ACHN (cell line): ENCODE measurements around the gene WDR88.
"Not testable (repeated sequence)": the region's sequence is repeated elsewhere in the genome, so short reads cannot be mapped to it uniquely, and the experiment has no call there.

Source experiments
- DNase-seq: peaks from one replicate; pipeline ENCODE4 v3.0.0-alpha.2; 2015
- in situ Hi-C: cut with HindIII; loops from 2 replicates; pipeline ENCODE4 v1.10.0; 2017; ENCODE audit warnings: low sequenced_read_pairs, low pct_ligation_motif_present, low pct_unique_long_range_greater_than_20kb

Gene WDR88

DNA sequence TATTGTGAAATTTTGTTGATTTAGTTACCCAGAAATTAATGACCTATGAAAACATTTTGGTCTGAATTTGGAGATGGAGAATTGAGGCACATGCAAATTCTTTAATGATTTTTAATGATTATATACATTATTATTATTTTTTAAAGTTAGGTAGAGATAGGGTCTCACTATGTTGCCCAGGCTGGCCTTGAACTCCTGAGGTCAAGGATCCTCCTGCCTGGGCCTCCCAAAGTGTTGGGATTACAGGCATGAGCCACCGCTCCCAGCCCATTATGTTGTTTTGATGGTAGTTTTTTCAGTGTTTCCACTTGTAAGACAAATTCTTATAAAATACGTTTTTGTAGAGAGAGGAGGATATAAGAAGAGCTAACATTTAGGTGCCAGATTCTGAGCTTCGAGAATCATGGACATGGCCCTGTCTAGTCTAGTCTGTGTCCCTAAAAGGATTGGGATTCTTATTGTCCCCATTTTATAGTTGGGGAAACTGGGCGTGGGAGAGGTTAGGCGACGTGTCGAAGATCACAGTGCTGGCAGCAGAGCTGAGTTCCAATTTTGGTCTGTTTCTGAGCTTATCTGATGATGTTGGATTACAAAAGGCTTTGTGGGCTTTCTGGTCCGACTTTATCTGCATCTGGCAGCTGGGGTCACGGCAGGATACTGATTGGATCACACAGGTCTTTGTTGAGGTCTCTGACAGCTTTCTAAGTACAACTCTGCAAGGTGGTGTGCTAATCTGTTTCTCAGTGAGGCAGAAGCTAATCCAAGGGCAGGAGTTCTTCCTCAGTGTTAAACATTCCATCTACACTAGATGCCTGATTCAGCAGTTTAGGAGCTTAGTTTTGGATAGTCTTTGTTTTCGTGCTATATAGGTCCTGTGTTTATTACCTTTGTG lies 7.5 kb upstream of the WDR88 start:
- in situ Hi-C loops, result no loop called here

DNA sequence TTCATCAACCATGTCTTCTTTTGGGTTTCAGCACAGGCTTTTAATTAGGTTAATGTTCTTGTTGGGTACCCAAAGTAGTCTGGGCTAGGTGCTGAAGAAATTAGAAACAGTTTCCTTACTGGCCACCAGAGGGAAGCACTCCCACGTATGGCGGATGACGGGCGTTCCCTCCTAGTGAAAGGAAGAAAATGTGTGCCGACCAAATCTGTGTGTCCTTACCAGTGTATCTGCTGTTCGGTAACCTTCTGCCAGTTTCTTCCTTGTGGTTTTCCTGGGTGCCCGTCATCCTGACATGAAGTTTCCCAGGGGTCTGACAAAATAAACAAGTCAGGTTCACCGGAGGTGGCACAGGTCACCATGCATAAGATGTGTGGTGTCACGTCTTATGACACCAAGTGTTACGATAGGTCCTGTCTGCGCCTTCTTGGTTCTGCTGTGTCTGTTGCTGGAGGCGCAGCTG lies 6.0 kb upstream of the WDR88 start:
- in situ Hi-C loops, result no loop called here
- peak; percentile 58 for DNase-seq

More for the DNA sequence above, 7.5 kb upstream of the WDR88 start:
- no peak for DNase-seq

DNA sequence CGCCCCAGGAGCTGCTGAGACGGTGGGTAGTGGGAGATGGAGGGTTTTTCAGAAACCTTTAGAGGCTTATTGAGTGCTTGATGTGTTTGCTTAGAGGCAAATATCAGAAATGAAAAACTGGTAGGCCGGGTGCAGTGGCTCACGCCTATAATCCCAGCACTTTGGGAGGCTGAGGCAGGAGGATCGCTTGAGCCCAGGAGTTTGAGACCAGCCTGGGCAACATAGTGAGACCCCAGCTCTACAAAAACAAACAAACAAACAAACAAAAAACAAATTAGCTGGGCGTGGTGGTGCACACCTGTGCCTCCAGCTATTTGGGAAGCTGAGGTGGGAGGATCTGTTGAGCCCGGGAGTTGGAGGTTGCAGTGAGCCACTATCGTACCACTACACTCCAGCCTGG lies 5.2 kb upstream of the WDR88 start:
- DNase-seq, in situ Hi-C loops: not testable (repeated sequence)

DNA sequence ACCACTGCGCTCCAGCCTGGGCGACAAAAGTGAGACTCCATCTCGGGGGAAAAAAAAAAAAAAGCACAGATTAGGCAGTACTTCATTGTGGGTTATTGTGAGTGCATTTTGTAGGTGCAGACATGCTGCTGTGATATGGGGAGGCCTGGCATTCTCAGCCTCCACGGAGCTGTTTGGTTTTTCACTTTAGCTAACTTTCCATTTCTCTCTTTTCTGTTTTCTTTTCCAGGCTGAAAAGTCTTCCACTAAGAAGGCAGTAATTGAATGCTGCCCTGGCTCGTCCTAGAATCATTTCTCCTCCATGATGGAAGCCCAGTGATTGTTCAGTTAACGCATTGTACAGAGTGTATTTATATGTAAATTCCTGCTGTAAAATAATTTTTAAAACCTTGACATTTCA lies 2.0 kb upstream of the WDR88 start:
- no peak for DNase-seq
- in situ Hi-C loops, result no loop called here

DNA sequence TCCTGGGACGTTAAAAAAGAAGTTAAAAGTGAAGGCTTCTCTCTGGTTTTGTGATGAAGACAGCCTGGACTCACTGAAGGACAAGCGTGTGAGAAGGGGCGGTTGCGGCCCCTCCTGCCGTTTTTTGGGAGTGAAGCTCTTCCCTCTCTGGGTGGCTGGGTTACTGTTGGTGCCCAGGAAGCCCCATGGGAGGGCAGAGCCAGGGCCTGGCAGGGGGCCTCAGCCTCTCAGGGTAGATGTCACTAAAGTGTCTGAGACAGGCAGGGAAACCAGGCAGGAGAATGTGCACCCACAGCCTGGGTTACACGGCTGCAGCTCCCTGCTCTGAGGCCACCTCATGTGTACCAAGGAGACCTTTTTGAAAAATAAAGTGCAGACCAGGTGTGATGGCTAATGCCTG lies 1.5 kb upstream of the WDR88 start:
- in situ Hi-C loops, result no loop called here

DNA sequence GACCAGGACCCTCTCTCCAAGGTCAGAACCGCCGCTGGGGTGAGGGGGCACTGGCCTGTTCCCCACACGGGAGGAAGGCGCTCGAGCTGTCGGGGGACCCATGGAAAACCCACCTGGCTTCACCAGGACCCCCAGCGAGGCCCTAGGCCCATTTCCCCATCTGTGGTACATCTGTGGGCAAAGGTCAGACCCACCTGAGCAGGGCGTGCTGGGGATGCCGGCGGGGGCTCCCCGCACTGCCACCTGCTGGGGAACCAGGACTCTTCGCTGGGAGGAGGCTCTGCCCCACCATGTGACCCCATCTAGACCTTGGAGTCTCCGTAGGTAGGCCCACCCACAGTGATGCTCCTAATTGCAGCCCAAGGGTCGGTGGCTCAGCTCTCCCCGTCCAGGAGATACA lies 511 bp downstream of the WDR88 start:
- DNase-seq, result no peak
- in situ Hi-C loops, result no loop called here

More for the DNA sequence above, 1.5 kb upstream of the WDR88 start:
- no peak for DNase-seq

DNA sequence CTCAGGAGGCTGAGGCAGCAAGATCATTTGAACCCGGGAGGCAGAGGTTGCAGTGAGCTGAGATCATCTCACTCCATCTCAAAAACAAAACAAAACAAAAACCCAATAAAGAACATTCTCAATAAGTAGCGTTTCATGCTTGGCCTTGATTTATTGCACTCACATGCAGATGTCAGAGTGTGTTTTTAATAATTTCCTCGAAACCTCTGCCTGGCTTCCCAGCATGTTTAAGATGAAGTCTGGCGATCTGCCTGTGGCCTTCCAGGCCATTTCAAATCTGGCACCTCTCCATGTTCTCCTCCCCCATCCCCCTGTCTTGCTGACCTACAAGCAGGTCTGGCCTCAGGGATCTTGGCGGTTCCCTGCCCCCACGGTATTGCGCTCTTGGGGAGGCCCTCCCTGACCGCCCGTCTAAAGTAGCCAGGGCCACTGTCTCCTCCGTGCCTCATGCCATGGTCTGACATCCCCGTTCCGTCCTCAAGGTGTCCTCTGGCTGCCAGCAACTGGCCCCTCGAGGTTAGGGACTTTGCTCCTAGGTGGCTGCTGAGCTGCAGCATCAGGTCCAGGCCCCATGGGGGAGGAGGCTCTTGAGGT lies 1.6 kb downstream of the WDR88 start:
- no peak for DNase-seq
- in situ Hi-C loops, result no loop called here

DNA sequence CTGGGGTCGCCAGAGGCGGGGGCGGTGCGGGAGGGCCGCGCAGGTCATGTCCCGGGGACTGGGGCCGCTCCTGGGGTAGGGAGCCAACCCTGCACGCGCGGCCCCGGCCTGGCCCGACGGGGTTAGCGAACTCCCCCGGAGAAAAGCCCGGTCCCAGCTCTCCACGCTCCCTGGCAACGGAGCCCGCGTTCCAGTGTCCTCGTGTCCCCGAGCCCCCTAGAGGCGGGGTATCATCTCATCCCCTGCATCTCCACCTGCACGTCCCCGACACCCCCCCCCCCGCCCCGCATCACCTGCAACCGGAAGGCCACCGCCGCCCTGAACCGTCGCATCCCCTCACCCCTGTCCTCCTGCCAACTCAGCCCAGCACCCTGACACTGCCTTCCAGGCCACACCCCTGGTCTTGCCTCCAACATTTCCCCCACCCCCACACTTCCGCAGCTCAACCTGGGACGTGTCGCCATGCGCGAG lies 2.7 kb downstream of the WDR88 start:
- in situ Hi-C loops, result no loop called here
- DNase-seq, result no peak

DNA sequence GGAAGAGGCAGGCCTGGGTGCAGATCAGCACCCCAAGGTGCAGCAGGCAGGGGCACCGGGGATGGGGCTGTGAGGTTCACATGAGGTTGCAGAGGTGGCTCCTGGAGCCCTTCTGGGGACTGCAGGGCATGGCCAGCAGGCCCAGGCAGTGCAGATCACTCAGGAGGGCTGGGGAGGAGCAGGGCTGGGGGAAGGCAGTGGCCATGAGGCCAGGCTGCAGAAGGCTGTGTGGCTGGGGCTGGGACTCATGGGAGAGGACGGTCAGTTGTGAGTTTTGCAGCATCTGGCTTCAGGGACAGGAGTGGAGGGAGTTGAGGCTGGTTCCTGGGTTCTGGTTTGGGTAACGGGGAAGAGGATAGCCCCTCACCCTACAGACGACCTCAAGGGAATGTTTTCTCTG lies 7.3 kb downstream of the WDR88 start:
- no peak for DNase-seq
- in situ Hi-C loops, result no loop called here

DNA sequence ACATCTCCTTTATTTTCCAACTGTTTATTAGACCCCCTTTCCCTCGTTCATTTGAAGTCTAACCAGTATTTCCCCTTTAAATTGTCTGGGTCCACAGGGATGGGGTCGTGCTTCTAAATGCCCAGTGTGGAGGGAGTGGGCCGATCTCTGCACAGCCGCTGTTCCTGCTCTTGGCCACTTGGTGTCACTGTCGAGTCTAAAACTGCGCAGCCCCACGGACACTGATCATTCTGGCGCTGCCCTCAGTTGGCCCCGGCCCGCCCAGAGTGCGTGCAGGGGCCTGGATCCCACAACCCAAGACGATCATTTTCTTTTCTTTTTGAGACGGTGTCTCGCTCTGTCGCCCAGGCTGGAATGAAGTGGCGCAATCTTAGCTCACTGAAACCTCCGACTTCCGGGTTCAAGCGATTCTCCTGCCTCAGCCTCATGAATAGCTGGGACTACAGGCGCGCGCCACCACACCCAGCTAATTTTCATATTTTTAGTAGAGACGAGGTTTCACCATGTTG lies 12.0 kb downstream of the WDR88 start:
- in situ Hi-C loops, result no loop called here
- DNase-seq, result peak; percentile 42

DNA sequence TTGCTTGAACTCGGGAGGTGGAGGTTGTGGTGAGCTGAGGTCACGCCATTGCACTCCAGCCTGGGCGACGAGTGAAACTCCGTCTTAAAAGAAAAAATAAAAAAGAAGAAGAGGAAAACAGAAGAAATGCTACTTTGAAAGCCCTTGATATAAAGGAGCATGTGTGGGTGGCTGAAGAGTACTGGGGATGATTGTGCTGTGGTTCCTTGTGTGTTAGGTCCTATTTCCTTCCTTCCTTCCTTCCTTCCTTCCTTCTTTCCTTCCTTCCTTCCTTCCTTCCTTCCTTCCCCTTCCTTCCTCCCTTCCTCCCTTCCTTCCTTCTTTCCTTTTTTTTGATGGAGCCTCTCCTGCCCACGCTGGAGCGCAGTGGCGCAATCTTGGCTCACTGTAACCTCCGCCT lies 14.3 kb downstream of the WDR88 start:
- in situ Hi-C loops, result no loop called here
- no peak for DNase-seq

DNA sequence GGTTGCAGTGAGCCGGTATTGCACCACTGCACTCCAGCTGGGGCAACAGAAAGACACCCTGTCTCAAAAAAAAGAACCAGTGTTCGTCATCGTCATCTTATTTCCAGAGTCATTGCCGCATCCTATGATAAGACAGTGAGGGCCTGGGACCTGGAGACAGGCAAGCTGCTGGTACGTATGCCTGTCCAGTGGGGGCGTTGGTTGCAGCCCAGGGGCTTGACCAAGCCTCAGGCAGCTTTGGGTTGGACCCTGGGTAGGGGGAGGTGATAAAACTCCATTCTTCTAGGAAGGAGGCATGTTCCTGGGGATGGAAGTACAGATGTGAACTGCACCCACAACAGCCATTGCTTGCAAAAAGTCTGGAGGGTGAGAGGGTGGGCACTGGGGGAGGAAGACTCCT lies 15.6 kb downstream of the WDR88 start:
- DNase-seq, result no peak
- in situ Hi-C loops, result no loop called here

DNA sequence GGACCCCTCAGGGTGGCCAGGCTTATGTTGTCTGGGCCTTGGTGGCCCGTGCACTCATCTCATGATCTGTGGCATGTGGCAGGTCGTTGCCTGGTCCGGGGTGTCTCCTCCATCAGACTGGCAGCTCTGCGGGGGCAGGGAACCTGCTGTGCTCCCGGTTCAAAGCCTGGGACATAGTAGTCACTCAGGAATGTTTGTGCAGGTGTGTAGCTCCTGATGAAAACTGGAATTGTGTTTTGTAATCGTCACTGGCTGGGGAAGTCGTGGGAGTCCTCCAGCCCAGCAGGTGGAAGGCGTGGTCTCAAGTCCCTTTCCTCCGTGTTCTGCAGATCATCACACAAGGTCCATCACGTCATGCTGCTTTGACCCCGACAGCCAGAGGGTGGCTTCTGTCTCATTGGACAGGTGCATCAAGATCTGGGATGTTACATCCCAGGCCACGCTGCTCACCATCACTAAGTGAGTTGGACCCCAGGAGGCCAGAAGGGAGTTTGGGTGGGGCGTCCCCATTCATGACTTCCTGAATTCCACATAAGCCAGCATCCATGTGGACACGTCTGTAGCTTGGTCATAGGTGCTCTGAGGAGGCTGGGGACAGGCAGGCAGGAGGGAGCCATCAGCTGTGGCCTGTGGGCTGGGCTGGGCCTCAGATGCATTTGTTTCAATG lies 19.1 kb downstream of the WDR88 start:
- DNase-seq, result no peak
- in situ Hi-C loops, result no loop called here

DNA sequence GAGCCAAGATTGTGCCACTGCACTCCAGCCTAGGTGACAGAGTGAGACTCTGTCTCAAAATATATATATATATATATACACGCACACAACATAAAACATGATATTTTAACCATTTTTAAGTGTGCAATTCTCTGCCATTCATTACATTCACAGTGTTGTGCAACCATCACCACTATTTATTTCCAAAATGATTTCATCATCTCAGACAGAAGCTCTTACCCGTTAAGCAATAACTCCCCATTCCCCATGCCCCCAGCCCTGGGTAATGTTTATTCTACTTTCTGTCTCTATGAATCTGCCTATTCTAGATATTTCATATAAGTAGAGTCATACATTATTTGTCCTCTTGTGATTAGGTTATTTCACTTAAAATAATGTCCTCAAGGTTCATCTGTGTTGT lies 20.3 kb downstream of the WDR88 start:
- in situ Hi-C loops, result no loop called here
- no peak for DNase-seq

DNA sequence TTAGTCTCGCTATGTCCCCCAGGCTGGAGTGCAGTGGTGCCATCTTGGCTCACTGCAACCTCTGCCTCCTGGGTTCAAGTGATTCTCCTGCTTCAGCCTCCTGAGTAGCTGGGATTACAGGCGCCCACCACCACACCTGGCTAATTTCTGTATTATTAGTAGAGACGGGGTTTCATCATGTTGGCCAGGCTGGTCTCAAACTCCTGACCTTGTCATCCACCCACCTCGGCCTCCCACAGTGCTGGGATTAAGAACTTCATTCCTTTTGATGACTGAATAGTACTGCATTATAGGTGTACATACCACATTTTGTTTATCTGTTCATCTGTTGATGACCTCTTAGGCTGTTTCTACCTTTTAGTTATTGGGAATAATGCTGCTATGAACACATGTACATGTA lies 20.7 kb downstream of the WDR88 start:
- DNase-seq, in situ Hi-C loops: not testable (repeated sequence)

DNA sequence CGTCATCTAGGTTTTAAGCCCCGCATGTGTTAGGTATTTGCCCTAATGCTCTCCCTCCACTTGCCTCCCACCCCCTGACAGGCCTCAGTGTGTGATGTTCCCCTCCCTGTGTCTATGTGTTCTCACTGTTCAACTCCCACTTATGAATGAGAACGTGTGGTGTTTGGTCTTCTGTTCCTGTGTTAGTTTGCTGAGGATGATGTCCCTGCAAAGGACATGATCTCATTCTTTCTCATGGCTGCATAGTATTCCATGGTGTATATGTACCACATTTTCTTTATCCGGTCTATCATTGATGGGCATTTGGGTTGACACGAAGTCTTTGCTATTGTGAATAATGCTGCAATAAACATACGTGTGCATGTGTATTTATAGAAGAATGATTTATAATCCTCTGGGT lies 22.4 kb downstream of the WDR88 start:
- in situ Hi-C loops, DNase-seq: not testable (repeated sequence)

DNA sequence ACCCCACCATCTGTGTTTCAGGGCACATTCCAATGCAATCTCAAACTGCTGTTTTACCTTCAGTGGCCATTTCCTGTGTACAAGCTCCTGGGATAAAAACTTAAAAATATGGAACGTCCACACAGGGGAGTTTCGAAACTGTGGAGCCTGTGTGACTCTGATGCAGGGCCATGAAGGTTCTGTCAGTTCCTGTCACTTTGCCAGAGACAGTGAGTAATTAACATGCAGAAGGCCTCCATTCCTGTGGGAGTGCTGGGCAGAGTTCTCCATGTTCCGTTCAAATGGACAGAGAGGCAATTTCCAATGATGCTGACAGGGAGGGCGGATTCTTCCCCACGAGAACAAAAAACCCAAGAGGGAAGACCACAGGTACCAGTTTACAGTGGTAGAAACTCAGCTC lies 24.4 kb downstream of the WDR88 start:
- DNase-seq, result no peak
- in situ Hi-C loops, result no loop called here

DNA sequence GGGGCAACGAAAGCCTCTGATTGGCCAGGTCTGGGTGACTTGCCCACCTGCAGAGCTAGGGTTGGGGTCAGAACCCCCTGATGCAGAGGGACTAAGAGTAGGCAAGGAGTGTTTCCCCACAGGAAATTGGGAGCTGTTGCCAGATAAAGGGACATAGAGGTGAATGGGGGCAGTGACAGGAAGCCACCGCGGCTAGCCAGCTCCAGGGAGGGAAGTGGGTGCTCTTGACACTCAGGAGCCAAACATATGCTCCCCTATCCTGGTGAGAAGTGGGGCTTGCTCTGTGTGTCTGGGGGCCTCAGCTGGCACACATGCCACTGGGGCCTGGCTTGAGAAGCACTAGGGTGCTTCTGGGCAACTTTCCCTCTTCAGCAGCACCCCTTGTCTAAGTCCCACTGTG lies 26.0 kb downstream of the WDR88 start:
- no peak for DNase-seq

DNA sequence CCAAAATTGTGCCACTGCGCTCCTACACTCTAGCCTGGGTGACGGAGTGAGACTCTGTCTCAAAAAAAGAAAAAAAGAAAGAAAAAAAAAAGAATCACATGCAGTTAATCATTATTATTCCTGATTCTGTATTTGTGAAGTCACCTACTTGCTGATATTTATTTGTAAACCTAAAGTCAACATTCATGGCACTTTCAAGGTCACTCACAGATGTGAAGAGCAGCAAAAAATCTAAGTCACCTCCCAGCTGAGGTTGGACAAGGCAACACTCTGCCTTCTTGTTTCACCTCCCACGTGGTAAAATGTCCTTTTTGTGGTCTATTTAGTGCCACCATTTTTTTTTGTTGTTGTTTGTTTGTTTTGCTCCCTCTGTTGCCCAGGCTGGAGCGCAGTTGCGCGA lies 26.5 kb downstream of the WDR88 start:
- in situ Hi-C loops, result no loop called here
- DNase-seq, result no peak

More for the DNA sequence above, 26.0 kb downstream of the WDR88 start:
- in situ Hi-C loops, result no loop called here
